Right lobe of liver (tissue), 6 donors: ENCODE results near the gene IRAK3. TPM values are rescaled to one million over a fixed set of nuclear protein-coding genes. Genes with fewer than 3 reads are reported as not detected.
"Not testable (repeated sequence)": the region's sequence is repeated elsewhere in the genome, so short reads cannot be mapped to it uniquely, and the experiment has no call there.

Experiments
- ATAC-seq, 4 donors: fragments of 200-7000 bp; cut with Tn5 transposase; one replicate each; pipeline ENCODE4 v1.9.1; 2020; ENCODE audit warnings: mild to moderate bottlenecking in 4 of 4, moderate library complexity in 4 of 4
- DNase-seq, 3 donors: peaks; one replicate each; pipeline ENCODE4 v3.0.0-alpha.2; 2020
- H3K27ac ChIP-seq, 3 donors: fragments of 200-600 bp; one replicate each; pipeline ENCODE4 v1.8.0; 2022
- H3K27me3 ChIP-seq, 2 donors: fragments of 200-600 bp; one replicate each; pipeline ENCODE4 v1.8.0; 2022
- H3K36me3 ChIP-seq, 4 donors: fragments of 200-600 bp; sonication (generic) in 1 of 4; one replicate each; pipeline versions ENCODE4 v1.5.1 to v1.8.0; 2017 to 2022; ENCODE audit warnings: control low read depth in 1 of 4
- H3K4me1 ChIP-seq, 4 donors: fragments of 200-600 bp; sonication (generic) in 1 of 4; one replicate each; pipeline versions ENCODE4 v1.5.1 to v1.8.0; 2017 to 2022; ENCODE audit warnings: control low read depth in 1 of 4
- H3K4me3 ChIP-seq, 3 donors: fragments of 200-600 bp; one replicate each; pipeline ENCODE4 v1.8.0; 2022
- H3K9me3 ChIP-seq, 4 donors: fragments of 200-600 bp; sonication (generic) in 1 of 4; one replicate each; pipeline versions ENCODE4 v1.5.1 to v1.8.0; 2017 to 2022; ENCODE audit warnings: control low read depth in 1 of 4
- CTCF ChIP-seq, 4 donors: fragments of 200-600 bp in 3 of 4; fragments of 450-650 bp in 1 of 4; IDR thresholded peaks; one replicate each; pipeline versions ENCODE4 v1.5.1 to v1.8.0; 2016 to 2022; ENCODE audit warnings: antibody characterized with exemption in 4 of 4, mild to moderate bottlenecking in 2 of 4
- POLR2A ChIP-seq: fragments of 450-650 bp; IDR thresholded peaks from one replicate; pipeline ENCODE4 v1.6.1; 2017; ENCODE audit warnings: antibody characterized with exemption, mild to moderate bottlenecking
- WGBS: methylation state at CpG from one replicate; pipeline ENCODE4 v1.1.6; 2018; ENCODE audit warnings: low coverage, low lambda C conversion rate; ENCODE audit not compliant: insufficient coverage; ENCODE audit errors: missing lambda C conversion rate; 5-methylcytosine and 5-hydroxymethylcytosine counted together
- intact Hi-C, 2 donors: fragments of 100-400 bp; cut with DNase I; formaldehyde crosslinking; loops; one replicate each; pipeline versions ENCODE4 v1.11.2 to v1.14.1; 2022
- total RNA-seq, 6 experiments: library from RNA; depleted of rRNA in 2 of 6; stranded (reverse); fragments of >200 nt in 2 of 6; fragmentation: NEBNext Ultra II Directional in 3 of 6; extraction: Animal tissue kit (Norgen Biotek cat#: 25700) in 3 of 6; gene quantifications; one replicate each; pipeline versions ENCODE4 v1.1.0 to v1.2.4, GENCODE V29; 2016 to 2023
- donor health status: DM: no; HTN: yes; CAD: no.
- donor health status: DM: no; HTN: no; CAD: no.
- donor health status: DM: no; HTN: no; CAD: no.
- donor health status: DM: no; HTN: yes; CAD: no.
- donor health status: DM: no; HTN: yes; CAD: no.

Gene IRAK3
- total RNA-seq, 6 experiments from 2014 or later, result 1.3 to 7.0 (median 3.5) TPM

GRCh38 chr12:66217342-66217917, 28.4 kb downstream of the IRAK3 start:
- Histone ChIP-seq H3K9me3 (no peaks in the 10 kb centered on the region), H3K4me3 (no peak overlapping the region), H3K27ac (no peak overlapping the region), H3K36me3 (no peaks in the 10 kb centered on the region), H3K27me3 (no peaks in the 10 kb centered on the region), H3K4me1 (no peaks in the 10 kb centered on the region)
- TF ChIP-seq POLR2A, result no peak
- no peak for TF ChIP-seq CTCF (IDR thresholded peaks at IDR 0.05)
- intact Hi-C loops, result no loop called here
- WGBS, result 44% methylated on average over 4 of the region's 4 CpGs
- ATAC-seq, result no peak
- DNase-seq, result no peak

- ATAC-seq (no peak), DNase-seq (no peak)
- TF ChIP-seq CTCF (IDR thresholded peaks at IDR 0.05) (no peak), POLR2A (no peak)
- peaks cover 0 to 11% (median 5%) of the 10 kb centered on the region in 4 donors for H3K4me1 ChIP-seq
- no peaks in the 10 kb centered on the region for H3K36me3 ChIP-seq
- no peaks in the 10 kb centered on the region for H3K9me3 ChIP-seq
- no peaks in the 10 kb centered on the region for H3K27me3 ChIP-seq
- intact Hi-C loops, result no loop called here
- no peak overlapping the region for H3K27ac ChIP-seq
- no peak overlapping the region for H3K4me3 ChIP-seq
Observed at GRCh38 chr12:66228462-66228861, 39.4 kb downstream of the IRAK3 start.

GRCh38 chr12:66232263-66232662, 43.2 kb downstream of the IRAK3 start:
- DNase-seq (peak in 2 of 3 donors; percentile 36 to 72), ATAC-seq (peak; percentile 83 to 91 (median 90))
- no peak for TF ChIP-seq CTCF (IDR thresholded peaks at IDR 0.05)
- TF ChIP-seq POLR2A, result no peak
- H3K27me3 ChIP-seq, result peaks cover 0 to 6% of the 10 kb centered on the region in 2 donors
- no peaks in the 10 kb centered on the region for H3K36me3 ChIP-seq
- no peak overlapping the region for H3K4me3 ChIP-seq
- 15% methylated on average over 2 of the region's 3 CpGs for WGBS
- H3K9me3 ChIP-seq, result no peaks in the 10 kb centered on the region
- no peak overlapping the region for H3K27ac ChIP-seq
- intact Hi-C loops, result no loop called here
- H3K4me1 ChIP-seq, result peaks cover 0 to 11% (median 5%) of the 10 kb centered on the region in 4 donors

GRCh38 chr12:66234037-66234693, 45.2 kb downstream of the IRAK3 start:
- H3K36me3 ChIP-seq, H3K27me3 ChIP-seq, H3K4me3 ChIP-seq, intact Hi-C loops, H3K9me3 ChIP-seq, H3K27ac ChIP-seq: not testable (repeated sequence)
- WGBS, result 82% methylated on average over 12 of the region's 13 CpGs
- DNase-seq, result peak in 1 of 3 donors; percentile 34
- ATAC-seq, result peak; percentile 38 to 63 (median 50)
- H3K4me1 ChIP-seq, result peaks cover 0 to 11% (median 5%) of the 10 kb centered on the region in 4 donors

GRCh38 chr12:66234773-66235625, 46.0 kb downstream of the IRAK3 start:
- H3K4me1 ChIP-seq, result peaks cover 0 to 11% (median 5%) of the 10 kb centered on the region in 4 donors
- peak overlapping the region; percentile 18 to 37 (median 21) for H3K4me3 ChIP-seq
- peak; percentile 44 to 63 (median 56) for ATAC-seq
- H3K36me3 ChIP-seq, H3K9me3 ChIP-seq, H3K27me3 ChIP-seq, H3K27ac ChIP-seq, intact Hi-C loops: not testable (repeated sequence)
- WGBS, result 11% methylated on average over 36 of the region's 72 CpGs
- peak; percentile 53 to 70 (median 59) for DNase-seq
